Gastroesophageal sphincter (tissue), 3 donors: Measurements from ENCODE around the gene PCARE.

Experiments used
- CTCF ChIP-seq, 4 experiments: fragments of 200-600 bp in 2 of 4; fragments of 450-650 bp in 2 of 4; sonication (generic) in 1 of 4; IDR thresholded peaks; one replicate each; pipeline ENCODE4 v1.5.1; 2017 to 2019; ENCODE audit warnings: antibody characterized with exemption in 4 of 4, mild to moderate bottlenecking in 2 of 4, moderate library complexity in 2 of 4
- POLR2A ChIP-seq, 2 donors: fragments of 450-650 bp; IDR thresholded peaks; one replicate each; pipeline ENCODE4 v1.6.1; 2017; ENCODE audit warnings: antibody characterized with exemption in 2 of 2, mild to moderate bottlenecking in 2 of 2, moderate library complexity in 1 of 2
- POLR2AphosphoS5 ChIP-seq: sonication (generic); formaldehyde crosslinking; IDR thresholded peaks from one replicate; pipeline ENCODE4 v1.6.1; 2017; ENCODE audit warnings: antibody characterized with exemption

- no peak for TF ChIP-seq CTCF (IDR thresholded peaks at IDR 0.05)
- TF ChIP-seq POLR2A (IDR thresholded peaks at IDR 0.05): no peak
- no peak for TF ChIP-seq POLR2AphosphoS5
These were observed 52.4 kb downstream of the PCARE start for GRCh38 chr2:29021886-29022285.
